Liver (tissue), 9 donors: ENCODE data around the gene RAB4A. TPM values are rescaled to one million over a fixed set of nuclear protein-coding genes. Genes with fewer than 3 reads are reported as not detected.
A peak's percentile ranks its signal among the peaks of the same experiment; 100 is the strongest.

ENCODE experiments used
- DNase-seq: peaks from one replicate; pipeline ENCODE4 v3.0.0-alpha.2; 2017; ENCODE audit warnings: low spot score
- H3K27ac ChIP-seq, 2 donors: one replicate each; pipeline ENCODE4 v1.7.0; 2013; ENCODE audit warnings: inconsistent platforms in 2 of 2, low read length in 2 of 2, control low read depth in 1 of 2, low read depth in 1 of 2, mild to moderate bottlenecking in 1 of 2
- H3K27me3 ChIP-seq, 4 donors: one replicate each; pipeline versions ENCODE4 v1.6.1 to v1.7.0; 2013; ENCODE audit warnings: low read length in 3 of 4, inconsistent platforms in 1 of 4, mild to moderate bottlenecking in 1 of 4, moderate library complexity in 1 of 4; ENCODE audit not compliant: control insufficient read depth in 4 of 4, insufficient read depth in 4 of 4
- H3K36me3 ChIP-seq, 4 donors: one replicate each; pipeline versions ENCODE4 v1.6.1 to v1.7.0; 2013; ENCODE audit warnings: low read length in 3 of 4, mild to moderate bottlenecking in 3 of 4, low read depth in 1 of 4, moderate library complexity in 1 of 4; ENCODE audit not compliant: control insufficient read depth in 4 of 4, insufficient read depth in 3 of 4
- H3K4me1 ChIP-seq, 4 donors: one replicate each; pipeline versions ENCODE4 v1.6.1 to v1.7.0; 2013; ENCODE audit warnings: low read length in 3 of 4, mild to moderate bottlenecking in 3 of 4, moderate library complexity in 1 of 4; ENCODE audit not compliant: control insufficient read depth in 4 of 4, insufficient read depth in 4 of 4
- H3K4me3 ChIP-seq, 3 donors: one replicate each; pipeline versions ENCODE4 v1.6.1 to v1.7.0; 2013; ENCODE audit warnings: low read length in 3 of 3, control low read depth in 1 of 3, low read depth in 1 of 3, mild to moderate bottlenecking in 1 of 3
- H3K9ac ChIP-seq, 2 donors: one replicate each; pipeline ENCODE4 v1.7.0; 2013; ENCODE audit warnings: low read length in 2 of 2, mild to moderate bottlenecking in 2 of 2, moderate library complexity in 2 of 2, control low read depth in 1 of 2, low read depth in 1 of 2
- H3K9me3 ChIP-seq, 4 donors: one replicate each; pipeline versions ENCODE4 v1.6.1 to v1.7.0; 2013; ENCODE audit warnings: low read length in 3 of 4; ENCODE audit not compliant: control insufficient read depth in 4 of 4
- ATF3 ChIP-seq: IDR thresholded peaks from 2 replicates; pipeline ENCODE4 v1.6.1; 2016; ENCODE audit warnings: antibody characterized with exemption
- CTCF ChIP-seq: fragments of 150-350 bp; IDR thresholded peaks from 2 replicates; pipeline ENCODE4 v1.5.1; 2017; ENCODE audit warnings: improper control_type of control experiment, low read depth, low read length; ENCODE audit not compliant: missing input control
- EGR1 ChIP-seq, 2 donors: IDR thresholded peaks; 2 replicates each; pipeline ENCODE4 v1.6.1; 2016 to 2018; ENCODE audit warnings: antibody characterized with exemption in 2 of 2, low read depth in 2 of 2
- FOXA1 ChIP-seq: IDR thresholded peaks from 2 replicates; pipeline ENCODE4 v1.6.1; 2016; ENCODE audit warnings: antibody characterized with exemption
- FOXA2 ChIP-seq: IDR thresholded peaks from 2 replicates; pipeline ENCODE4 v1.6.1; 2016; ENCODE audit warnings: antibody characterized with exemption
- GABPA ChIP-seq, 2 donors: IDR thresholded peaks in 1 of 2; conservative IDR thresholded peaks in 1 of 2; 2 replicates each; pipeline ENCODE4 v1.6.1; 2016; ENCODE audit warnings: antibody characterized with exemption in 2 of 2, mild to moderate bottlenecking in 1 of 2, moderate library complexity in 1 of 2
- HNF4A ChIP-seq, 2 donors: conservative IDR thresholded peaks; 2 replicates each; pipeline ENCODE4 v1.6.1; 2016; ENCODE audit warnings: antibody characterized with exemption in 2 of 2, mild to moderate bottlenecking in 2 of 2
- HNF4G ChIP-seq: IDR thresholded peaks from 2 replicates; pipeline ENCODE4 v1.6.1; 2016; ENCODE audit warnings: antibody characterized with exemption
- JUND ChIP-seq, 2 donors: IDR thresholded peaks; 2 replicates each; pipeline ENCODE4 v1.6.1; 2016; ENCODE audit warnings: antibody characterized with exemption in 2 of 2
- MAX ChIP-seq: IDR thresholded peaks from 2 replicates; pipeline ENCODE4 v1.6.1; 2016; ENCODE audit warnings: antibody characterized with exemption
- NR2F2 ChIP-seq: IDR thresholded peaks from 2 replicates; pipeline ENCODE4 v1.6.1; 2016; ENCODE audit warnings: antibody characterized with exemption
- REST ChIP-seq: IDR thresholded peaks from 2 replicates; pipeline ENCODE4 v1.6.1; 2016; ENCODE audit warnings: antibody characterized with exemption, mild to moderate bottlenecking
- RXRA ChIP-seq, 2 donors: IDR thresholded peaks; 2 replicates each; pipeline ENCODE4 v1.6.1; 2017 to 2018; ENCODE audit warnings: antibody characterized with exemption in 2 of 2, mild to moderate bottlenecking in 1 of 2
- SP1 ChIP-seq: IDR thresholded peaks from 2 replicates; pipeline ENCODE4 v1.6.1; 2018; ENCODE audit warnings: antibody characterized with exemption, mild to moderate bottlenecking
- TAF1 ChIP-seq: conservative IDR thresholded peaks from 2 replicates; pipeline ENCODE4 v1.6.1; 2016; ENCODE audit warnings: antibody characterized with exemption, mild to moderate bottlenecking
- YY1 ChIP-seq: IDR thresholded peaks from 2 replicates; pipeline ENCODE4 v1.6.1; 2016; ENCODE audit warnings: antibody characterized with exemption, mild to moderate bottlenecking
- ZBTB33 ChIP-seq: IDR thresholded peaks from 2 replicates; pipeline ENCODE4 v1.6.1; 2016; ENCODE audit warnings: antibody characterized with exemption
- WGBS: extraction: QIAGEN DNeasy Blood & Tissue Kit; methylation state at CpG from one replicate; pipeline ENCODE4 v1.1.7; 2013; 5-methylcytosine and 5-hydroxymethylcytosine counted together
- polyA plus RNA-seq, 2 donors: library from polyadenylated mRNA; stranded (reverse) in 1 of 2; unstranded in 1 of 2; fragments of 200-250 nt in 1 of 2; fragments of >200 nt in 1 of 2; fragmentation: Nextera tagmentation in 1 of 2; extraction: Ambion mirVana in 1 of 2; gene quantifications; one replicate each; pipeline versions ENCODE4 v1.2.1 to v1.2.3, GENCODE V29; 2013 to 2015
- total RNA-seq, 2 donors: library from RNA; depleted of rRNA; stranded (reverse); fragments of >200 nt; gene quantifications; one replicate each; pipeline ENCODE4 v1.2.3, GENCODE V29; 2014
- donor health status: healthy.
- donor health status: healthy.
- donor health status: healthy.
- donor health status: healthy.
- donor health status: healthy.

RAB4A gene
- total and polyA plus RNA-seq, 4 donors = 16.5 to 51.9 (median 29.5) TPM

- H3K9me3 ChIP-seq = no peaks in the 10 kb centered on the region
- H3K4me1 ChIP-seq = peaks cover 10 to 53% (median 38%) of the 10 kb centered on the region in 4 donors
- no peaks in the 10 kb centered on the region for H3K27me3 ChIP-seq
- H3K9ac ChIP-seq = peak overlapping the region; percentile 82 to 94
- H3K27ac ChIP-seq = peak overlapping the region; percentile 61 to 96
- no peak for DNase-seq
- H3K4me3 ChIP-seq = peak overlapping the region; percentile 37 to 95 (median 79)
- WGBS = 42% methylated on average over 11 of the region's 11 CpGs
- H3K36me3 ChIP-seq = no peaks in the 10 kb centered on the region
- TF ChIP-seq YY1 = no peak
- no peak for TF ChIP-seq NR2F2
- no peak for TF ChIP-seq TAF1
- TF ChIP-seq MAX = no peak
- no peak for TF ChIP-seq GABPA (IDR thresholded peaks at IDR 0.05 in 1 of 2, conservative IDR thresholded peaks at IDR 0.05 in 1 of 2)
- no peak for TF ChIP-seq FOXA2
- TF ChIP-seq SP1 = no peak
- no peak for TF ChIP-seq ATF3
- TF ChIP-seq RXRA (IDR thresholded peaks at IDR 0.05) = no peak
- no peak for TF ChIP-seq ZBTB33
Measured at GRCh38 chr1:229272164-229273158, 1.6 kb downstream of the RAB4A start.

GRCh38 chr1:229273507-229274232 lies 2.8 kb downstream of the RAB4A start:
- Histone ChIP-seq H3K4me3 (no peak overlapping the region), H3K4me1 (peaks cover 10 to 53% (median 41%) of the 10 kb centered on the region in 4 donors), H3K27ac (peak overlapping the region; percentile 11 to 27), H3K27me3 (no peaks in the 10 kb centered on the region), H3K36me3 (no peaks in the 10 kb centered on the region), H3K9ac (no peak overlapping the region), H3K9me3 (no peaks in the 10 kb centered on the region)
- no peak for DNase-seq
- WGBS = 38% methylated on average over 7 of the region's 7 CpGs
- peak in 1 of 2 donors; percentile 25 for TF ChIP-seq GABPA (IDR thresholded peaks at IDR 0.05 in 1 of 2, conservative IDR thresholded peaks at IDR 0.05 in 1 of 2)
- TF ChIP-seq RXRA (IDR thresholded peaks at IDR 0.05) = peak; percentile 85 to 89
- TF ChIP-seq JUND (IDR thresholded peaks at IDR 0.05) = peak; percentile 72 to 84
- TF ChIP-seq TAF1 = peak; percentile 47
- TF ChIP-seq FOXA1 = peak; percentile 83
- peak; percentile 86 for TF ChIP-seq SP1
- TF ChIP-seq MAX = peak; percentile 70
- no peak for TF ChIP-seq CTCF
- TF ChIP-seq EGR1 (IDR thresholded peaks at IDR 0.05; ENCODE audit: low read depth in 2 of 2) = peak in 1 of 2 donors; percentile 11
- TF ChIP-seq FOXA2 = peak; percentile 85
- TF ChIP-seq NR2F2 = peak; percentile 57
- TF ChIP-seq REST = peak; percentile 57
- TF ChIP-seq YY1 = peak; percentile 90
- TF ChIP-seq HNF4A (conservative IDR thresholded peaks at IDR 0.05) = peak; percentile 87
- TF ChIP-seq HNF4G = peak; percentile 40
- TF ChIP-seq ATF3 = peak; percentile 40
- peak; percentile 44 for TF ChIP-seq ZBTB33
